ENCODE measurements around the gene NUP62. TPM values are rescaled to one million over a fixed set of nuclear protein-coding genes. Genes with fewer than 3 reads are reported as not detected.
"Not testable (repeated sequence)": the region's sequence is repeated elsewhere in the genome, so short reads cannot be mapped to it uniquely, and the experiment has no call there.

The NUP62 gene
- total and polyA plus RNA-seq, 2 experiments from 2014 or later: 43.3 to 71.3 TPM

DNA sequence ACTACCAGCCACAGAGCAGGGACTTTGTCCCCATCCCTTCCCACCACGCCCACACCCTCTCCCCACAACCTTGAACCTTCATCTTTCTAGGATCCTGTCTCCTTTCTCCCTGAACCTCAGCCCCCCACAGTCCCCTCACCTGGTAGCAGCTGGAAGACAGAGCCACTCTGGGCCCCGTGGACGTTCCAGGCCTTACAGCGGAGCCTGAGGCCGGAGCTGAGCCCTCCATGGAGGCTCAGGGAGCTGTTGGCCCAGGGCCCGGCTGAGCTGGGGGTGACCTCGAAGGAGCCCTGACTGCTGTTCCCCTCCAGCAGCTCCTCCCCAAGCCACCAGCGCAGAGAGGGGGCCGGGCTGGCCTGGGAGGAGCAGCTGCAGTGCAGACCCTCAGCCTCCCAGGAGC, 28.8 kb upstream of the NUP62 start:
- not testable (repeated sequence) for H3K9me3 ChIP-seq (ENCODE audit: low read depth); DNase-seq (ENCODE audit: low read depth in 1 of 2, low spot score in 1 of 2); H3K36me3 ChIP-seq; H3K27ac ChIP-seq; H3K27me3 ChIP-seq; H3K4me3 ChIP-seq
- H3K4me1 ChIP-seq (ENCODE audit: low read depth): peaks cover 11% of the 10 kb centered on the region

DNA sequence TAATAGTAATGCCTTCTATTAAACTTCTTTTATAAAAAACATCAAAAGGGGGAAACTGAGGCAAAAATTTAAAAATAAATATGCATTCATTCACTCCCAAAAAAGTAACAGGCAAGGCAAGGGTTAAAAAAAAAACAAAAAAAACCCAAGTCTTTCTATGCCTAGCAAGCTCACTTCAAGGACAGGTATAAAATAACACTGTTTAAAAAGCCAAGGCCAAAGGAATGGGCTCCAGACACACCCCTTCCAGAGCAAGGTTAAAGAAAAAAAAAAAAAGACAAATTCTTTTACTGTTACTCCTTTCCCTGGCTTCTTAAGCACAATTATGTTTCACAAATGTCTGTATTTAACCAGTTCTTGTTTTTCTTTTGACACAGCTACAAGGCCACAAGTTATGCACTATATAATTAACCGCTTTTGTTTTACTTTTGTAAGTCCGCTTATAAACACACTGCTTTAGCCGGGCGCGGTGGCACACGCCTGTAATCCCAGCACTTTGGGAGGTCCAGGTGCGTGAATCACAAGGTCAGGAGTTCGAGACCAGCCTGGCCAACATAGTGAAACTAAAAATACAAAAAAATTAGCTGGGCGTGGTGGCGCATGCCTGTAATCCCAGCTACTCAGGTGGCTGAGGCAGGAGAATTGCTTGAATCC, 28.1 kb upstream of the NUP62 start:
- no peak for DNase-seq (ENCODE audit: low read depth in 1 of 2, low spot score in 1 of 2)
- Histone ChIP-seq H3K9me3 (ENCODE audit: low read depth) (no peaks in the 10 kb centered on the region), H3K4me3 (no peak overlapping the region), H3K27ac (no peak overlapping the region), H3K4me1 (ENCODE audit: low read depth) (peaks cover 11% of the 10 kb centered on the region), H3K27me3 (no peaks in the 10 kb centered on the region), H3K36me3 (no peaks in the 10 kb centered on the region)
- TF ChIP-seq, protein P1, sequence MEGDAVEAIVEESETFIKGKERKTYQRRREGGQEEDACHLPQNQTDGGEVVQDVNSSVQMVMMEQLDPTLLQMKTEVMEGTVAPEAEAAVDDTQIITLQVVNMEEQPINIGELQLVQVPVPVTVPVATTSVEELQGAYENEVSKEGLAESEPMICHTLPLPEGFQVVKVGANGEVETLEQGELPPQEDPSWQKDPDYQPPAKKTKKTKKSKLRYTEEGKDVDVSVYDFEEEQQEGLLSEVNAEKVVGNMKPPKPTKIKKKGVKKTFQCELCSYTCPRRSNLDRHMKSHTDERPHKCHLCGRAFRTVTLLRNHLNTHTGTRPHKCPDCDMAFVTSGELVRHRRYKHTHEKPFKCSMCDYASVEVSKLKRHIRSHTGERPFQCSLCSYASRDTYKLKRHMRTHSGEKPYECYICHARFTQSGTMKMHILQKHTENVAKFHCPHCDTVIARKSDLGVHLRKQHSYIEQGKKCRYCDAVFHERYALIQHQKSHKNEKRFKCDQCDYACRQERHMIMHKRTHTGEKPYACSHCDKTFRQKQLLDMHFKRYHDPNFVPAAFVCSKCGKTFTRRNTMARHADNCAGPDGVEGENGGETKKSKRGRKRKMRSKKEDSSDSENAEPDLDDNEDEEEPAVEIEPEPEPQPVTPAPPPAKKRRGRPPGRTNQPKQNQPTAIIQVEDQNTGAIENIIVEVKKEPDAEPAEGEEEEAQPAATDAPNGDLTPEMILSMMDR (IDR thresholded peaks at IDR 0.05; ENCODE audit: low read depth, low read length): no peak

DNA sequence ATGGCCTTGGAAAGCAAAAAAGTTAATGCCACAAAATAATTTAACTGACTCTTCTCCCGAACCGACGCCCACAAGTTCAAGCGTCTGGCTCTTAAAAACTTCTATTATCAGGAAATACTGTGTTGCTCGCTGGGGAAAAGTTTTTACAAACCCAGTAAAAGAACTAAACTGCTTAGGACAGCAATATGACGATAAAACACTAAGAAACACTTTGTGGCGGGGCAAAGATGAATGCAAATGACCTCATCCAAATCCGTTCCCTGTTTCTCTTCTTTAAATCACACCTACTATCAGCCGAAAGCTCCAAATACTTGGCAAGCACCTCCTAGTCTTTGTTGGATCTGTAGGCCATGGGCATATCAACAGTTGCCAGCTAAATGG, 26.8 kb upstream of the NUP62 start:
- no peak for DNase-seq (ENCODE audit: low read depth in 1 of 2, low spot score in 1 of 2)
- no peaks in the 10 kb centered on the region for H3K9me3 ChIP-seq (ENCODE audit: low read depth)
- peaks cover 11% of the 10 kb centered on the region for H3K4me1 ChIP-seq (ENCODE audit: low read depth)
- no peaks in the 10 kb centered on the region for H3K27me3 ChIP-seq
- H3K4me3 ChIP-seq: no peak overlapping the region
- no peaks in the 10 kb centered on the region for H3K36me3 ChIP-seq
- TF ChIP-seq, protein P1 (IDR thresholded peaks at IDR 0.05; ENCODE audit: low read depth, low read length): no peak
- no peak overlapping the region for H3K27ac ChIP-seq

DNA sequence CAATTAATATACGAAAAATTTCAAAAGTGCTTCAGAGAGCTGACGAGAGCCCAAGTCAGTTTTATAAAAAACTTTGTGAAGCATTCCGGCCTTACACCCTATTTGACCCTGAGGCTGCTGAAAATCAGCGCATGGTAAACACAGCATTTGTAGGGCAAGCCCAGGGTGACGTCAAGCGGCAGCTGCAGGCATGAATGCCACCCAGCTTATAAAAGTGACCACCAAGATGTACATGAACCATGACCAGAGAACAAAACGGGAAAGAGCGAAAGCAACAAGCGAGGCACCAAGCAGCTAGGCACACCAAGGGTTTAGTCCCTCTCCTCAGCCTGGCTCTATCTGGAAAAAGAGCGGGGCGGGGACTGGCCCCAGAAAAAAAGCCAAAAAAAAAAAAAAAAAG, 25.6 kb upstream of the NUP62 start:
- H3K4me1 ChIP-seq (ENCODE audit: low read depth): peaks cover 11% of the 10 kb centered on the region
- H3K36me3 ChIP-seq: no peaks in the 10 kb centered on the region
- H3K9me3 ChIP-seq (ENCODE audit: low read depth): no peaks in the 10 kb centered on the region
- H3K27me3 ChIP-seq: no peaks in the 10 kb centered on the region
- TF ChIP-seq, protein P1 (IDR thresholded peaks at IDR 0.05; ENCODE audit: low read depth, low read length): no peak
- H3K4me3 ChIP-seq: no peak overlapping the region
- no peak for DNase-seq (ENCODE audit: low read depth in 1 of 2, low spot score in 1 of 2)
- H3K27ac ChIP-seq: no peak overlapping the region

DNA sequence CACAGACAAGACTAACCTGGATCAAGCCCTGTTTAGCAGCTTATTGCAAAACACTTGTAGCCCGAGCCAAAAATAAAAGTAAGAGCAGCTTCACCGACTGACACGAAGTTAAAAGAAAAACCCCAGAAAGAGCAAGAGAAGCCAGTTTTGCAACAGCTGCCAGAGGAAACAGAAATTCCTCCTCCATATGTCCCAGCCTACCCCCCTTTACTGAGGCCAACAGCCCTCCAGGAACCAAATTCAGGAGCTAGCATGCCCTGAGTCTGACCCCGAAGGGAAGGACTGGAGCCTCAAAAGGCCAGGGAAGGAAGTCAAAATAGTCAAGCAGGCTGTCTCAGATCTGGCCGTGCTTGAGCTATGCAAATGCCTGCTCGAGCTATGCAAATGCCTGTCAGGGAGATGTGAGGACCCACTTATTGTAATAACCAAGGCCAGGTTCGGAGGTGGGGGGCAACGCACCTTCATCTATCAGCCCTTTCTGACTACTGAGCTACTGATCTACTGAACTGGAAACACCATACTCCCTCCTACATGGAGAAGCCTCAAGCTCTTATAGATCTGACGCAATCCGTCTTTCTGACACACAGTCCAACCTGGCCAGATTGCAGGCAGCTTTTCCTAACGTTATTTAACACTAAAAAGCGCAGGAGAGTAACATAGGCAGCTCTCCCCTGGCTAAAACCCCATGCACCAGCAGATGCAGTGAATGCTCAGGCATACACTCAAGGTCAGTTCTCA, 25.0 kb upstream of the NUP62 start:
- Histone ChIP-seq H3K36me3 (no peaks in the 10 kb centered on the region), H3K27ac (peak overlapping the region; percentile 61), H3K9me3 (ENCODE audit: low read depth) (no peaks in the 10 kb centered on the region), H3K4me1 (ENCODE audit: low read depth) (peaks cover 11% of the 10 kb centered on the region), H3K27me3 (no peaks in the 10 kb centered on the region), H3K4me3 (no peak overlapping the region)
- TF ChIP-seq, protein P1 (IDR thresholded peaks at IDR 0.05; ENCODE audit: low read depth, low read length): no peak
- DNase-seq (ENCODE audit: low read depth in 1 of 2, low spot score in 1 of 2): peak; percentile 38 to 80

DNA sequence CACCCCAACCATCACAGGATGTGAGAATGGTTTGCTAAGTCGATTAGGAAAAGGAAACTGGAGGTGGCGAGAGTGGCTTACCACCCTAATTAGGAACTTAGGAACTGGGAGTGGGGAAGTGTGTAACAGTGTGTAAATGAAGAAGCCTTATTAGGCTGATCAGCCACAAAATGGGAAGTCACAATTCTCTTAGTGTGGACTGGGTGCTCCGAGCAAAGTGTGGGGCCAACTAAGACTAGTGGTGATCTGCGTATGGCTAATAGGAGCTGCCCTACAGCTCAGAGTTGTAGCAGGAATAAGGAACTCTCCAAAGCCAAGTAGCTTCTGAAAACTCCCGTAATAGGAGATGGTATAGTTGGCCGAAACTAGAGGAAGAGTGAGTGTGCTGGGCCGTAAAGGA, 24.1 kb upstream of the NUP62 start:
- TF ChIP-seq, protein P1 (IDR thresholded peaks at IDR 0.05; ENCODE audit: low read depth, low read length): no peak
- Histone ChIP-seq H3K4me3 (no peak overlapping the region), H3K9me3 (ENCODE audit: low read depth) (no peaks in the 10 kb centered on the region), H3K4me1 (ENCODE audit: low read depth) (peaks cover 11% of the 10 kb centered on the region), H3K27me3 (no peaks in the 10 kb centered on the region), H3K27ac (no peak overlapping the region), H3K36me3 (no peaks in the 10 kb centered on the region)
- no peak for DNase-seq (ENCODE audit: low read depth in 1 of 2, low spot score in 1 of 2)

Data from cardiac muscle cell (in vitro differentiated cells and primary cell).